ENCODE data around the gene SLC25A11. TPM values are rescaled to one million over a fixed set of nuclear protein-coding genes. Genes with fewer than 3 reads are reported as not detected.
A peak's percentile ranks its signal among the peaks of the same experiment; 100 is the strongest.

Gene SLC25A11
- total RNA-seq, 4 donors from 2014 or later, result 62.4 to 120 (median 83.9) TPM

DNA sequence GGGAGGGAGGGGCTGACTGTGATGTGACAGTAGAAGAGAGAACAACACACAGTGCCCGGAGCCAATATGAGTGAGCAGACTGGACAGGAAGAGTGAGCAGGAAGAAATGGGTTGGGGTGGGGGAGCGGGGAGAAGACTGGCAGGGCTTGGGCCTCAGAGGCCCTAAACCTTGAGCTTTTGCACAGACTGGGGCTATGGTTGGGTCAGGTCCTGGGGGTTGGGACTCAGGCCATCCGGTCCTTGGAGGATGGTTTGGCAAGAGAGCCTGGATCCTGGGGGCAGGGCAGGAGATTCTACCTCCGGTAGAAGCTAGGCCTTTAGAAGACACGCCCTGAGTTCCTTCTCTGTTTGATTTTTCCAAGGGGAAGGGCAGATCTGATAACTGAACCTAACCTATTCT lies 46.6 kb upstream of the SLC25A11 start:
- H3K27ac ChIP-seq, result peak overlapping the region; percentile 93 to 97 (median 94)
- H3K4me1 ChIP-seq, result peaks cover 13 to 28% (median 27%) of the 10 kb centered on the region in 4 donors
- TF ChIP-seq POLR2A (IDR thresholded peaks at IDR 0.05), result no peak
- TF ChIP-seq EP300 (IDR thresholded peaks at IDR 0.05; ENCODE audit: low read depth), result no peak
- TF ChIP-seq, protein P1, sequence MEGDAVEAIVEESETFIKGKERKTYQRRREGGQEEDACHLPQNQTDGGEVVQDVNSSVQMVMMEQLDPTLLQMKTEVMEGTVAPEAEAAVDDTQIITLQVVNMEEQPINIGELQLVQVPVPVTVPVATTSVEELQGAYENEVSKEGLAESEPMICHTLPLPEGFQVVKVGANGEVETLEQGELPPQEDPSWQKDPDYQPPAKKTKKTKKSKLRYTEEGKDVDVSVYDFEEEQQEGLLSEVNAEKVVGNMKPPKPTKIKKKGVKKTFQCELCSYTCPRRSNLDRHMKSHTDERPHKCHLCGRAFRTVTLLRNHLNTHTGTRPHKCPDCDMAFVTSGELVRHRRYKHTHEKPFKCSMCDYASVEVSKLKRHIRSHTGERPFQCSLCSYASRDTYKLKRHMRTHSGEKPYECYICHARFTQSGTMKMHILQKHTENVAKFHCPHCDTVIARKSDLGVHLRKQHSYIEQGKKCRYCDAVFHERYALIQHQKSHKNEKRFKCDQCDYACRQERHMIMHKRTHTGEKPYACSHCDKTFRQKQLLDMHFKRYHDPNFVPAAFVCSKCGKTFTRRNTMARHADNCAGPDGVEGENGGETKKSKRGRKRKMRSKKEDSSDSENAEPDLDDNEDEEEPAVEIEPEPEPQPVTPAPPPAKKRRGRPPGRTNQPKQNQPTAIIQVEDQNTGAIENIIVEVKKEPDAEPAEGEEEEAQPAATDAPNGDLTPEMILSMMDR (IDR thresholded peaks at IDR 0.05), result no peak
- no peak for TF ChIP-seq POLR2AphosphoS5 (IDR thresholded peaks at IDR 0.05)
- DNase-seq, result peak; percentile 37
- no peaks in the 10 kb centered on the region for H3K36me3 ChIP-seq
- 20% methylated on average over 5 of the region's 5 CpGs; no CpG with 5 or more reads in 1 of the 2 donors for WGBS, 2 donors (ENCODE audit: low coverage in 1 of 2)
- H3K4me3 ChIP-seq, result peak overlapping the region; percentile 66 to 91 (median 84)
- intact Hi-C loops (cut with DNase I; ENCODE audit: low total_unique reads) (loop anchor here (10.0 kb wide), 1 partner anchor 52 kb away; the partner anchor contains the start of gene GP1BA), in situ Hi-C loops (cut with MboI; ENCODE audit: low pct_ligation_motif_present in 1 of 4, low pct_unique_long_range_greater_than_20kb in 1 of 4, low sequenced_read_pairs in 3 of 4) (loop anchor here in 1 of 4 donors (5.0 kb wide), 1 partner anchor 74 kb away; no protein-coding TSS in a partner anchor)
- H3K27me3 ChIP-seq, result no peaks in the 10 kb centered on the region
- no peaks in the 10 kb centered on the region for H3K9me3 ChIP-seq

DNA sequence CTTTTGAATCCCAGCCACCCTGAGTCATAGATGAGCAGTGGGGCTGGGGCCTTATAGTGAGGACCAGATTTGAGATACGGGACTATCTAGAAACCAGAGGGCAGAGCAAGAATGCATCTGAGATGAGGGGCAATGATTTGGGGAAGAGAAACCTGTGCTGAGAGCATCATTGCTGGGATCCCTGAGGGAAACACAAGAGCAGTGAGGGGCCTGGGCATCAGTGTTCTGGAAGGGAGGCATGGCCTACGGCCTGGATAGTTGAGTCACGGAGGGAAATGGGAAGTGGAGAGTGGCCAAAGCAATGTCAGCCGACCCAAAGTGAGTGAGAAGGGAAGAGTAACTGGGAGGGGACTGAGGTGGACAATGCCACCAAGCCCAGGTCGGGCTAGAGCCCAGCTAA lies 42.5 kb upstream of the SLC25A11 start:
- no peak overlapping the region for H3K4me3 ChIP-seq
- intact Hi-C loops (cut with DNase I; ENCODE audit: low total_unique reads), result loop anchor here (10.0 kb wide), 1 partner anchor 48 kb away; the partner anchor contains the start of gene GP1BA
- WGBS, 2 donors (ENCODE audit: low coverage in 1 of 2), result 56 to 70% methylated on average over 4 to 5 of the region's 5 CpGs
- no peak overlapping the region for H3K27ac ChIP-seq
- TF ChIP-seq POLR2A (IDR thresholded peaks at IDR 0.05) (no peak), EP300 (IDR thresholded peaks at IDR 0.05; ENCODE audit: low read depth) (no peak), POLR2AphosphoS5 (IDR thresholded peaks at IDR 0.05) (no peak)
- TF ChIP-seq, protein P1 (IDR thresholded peaks at IDR 0.05), result no peak
- H3K4me1 ChIP-seq, result peaks cover 6 to 22% (median 14%) of the 10 kb centered on the region in 4 donors
- in situ Hi-C loops (cut with MboI; ENCODE audit: low pct_ligation_motif_present in 1 of 4, low pct_unique_long_range_greater_than_20kb in 1 of 4, low sequenced_read_pairs in 3 of 4), result no loop called here
- H3K9me3 ChIP-seq, result no peaks in the 10 kb centered on the region
- H3K27me3 ChIP-seq, result no peaks in the 10 kb centered on the region
- DNase-seq, result no peak
- H3K36me3 ChIP-seq, result peaks cover 0 to 18% (median 1%) of the 10 kb centered on the region in 4 donors

DNA sequence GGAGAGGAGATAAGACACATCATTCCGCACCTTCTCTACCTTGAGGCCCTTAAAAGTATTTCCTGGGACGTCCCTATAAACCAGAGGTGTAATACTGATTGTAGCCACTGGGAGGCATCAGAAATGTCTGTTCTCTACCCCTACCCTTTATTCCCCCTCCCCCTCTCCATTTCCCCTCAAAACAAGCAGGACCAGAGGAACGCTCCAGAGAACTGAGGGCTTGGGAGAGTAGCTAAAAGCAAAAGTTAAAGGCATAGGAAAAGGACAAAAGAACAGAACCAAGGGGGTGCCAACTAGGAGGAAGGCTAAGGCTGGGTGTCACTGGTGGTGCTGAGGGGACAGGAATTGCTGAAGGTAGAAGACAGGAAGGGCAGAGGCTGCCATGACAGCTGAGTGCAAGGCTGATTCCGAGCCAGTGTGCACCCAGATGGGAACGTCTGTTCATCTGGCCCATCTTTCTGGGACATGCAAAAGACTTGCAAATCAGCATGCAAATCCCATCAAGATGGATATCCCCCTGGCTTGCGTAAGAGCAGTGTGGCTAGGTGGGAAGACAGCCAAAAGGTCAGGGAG lies 40.9 kb upstream of the SLC25A11 start:
- TF ChIP-seq, protein P1 (IDR thresholded peaks at IDR 0.05), result peak; percentile 83 to 90 (median 84)
- TF ChIP-seq POLR2AphosphoS5 (IDR thresholded peaks at IDR 0.05) (no peak), POLR2A (IDR thresholded peaks at IDR 0.05) (no peak), EP300 (IDR thresholded peaks at IDR 0.05; ENCODE audit: low read depth) (no peak)
- peaks cover 0 to 29% (median 5%) of the 10 kb centered on the region in 4 donors for H3K36me3 ChIP-seq
- intact Hi-C loops (cut with DNase I; ENCODE audit: low total_unique reads) (loop anchor here (10.0 kb wide), 1 partner anchor 46 kb away; the partner anchor contains the start of gene GP1BA), in situ Hi-C loops (cut with MboI; ENCODE audit: low pct_ligation_motif_present in 1 of 4, low pct_unique_long_range_greater_than_20kb in 1 of 4, low sequenced_read_pairs in 3 of 4) (no loop called here)
- H3K27me3 ChIP-seq, result no peaks in the 10 kb centered on the region
- H3K9me3 ChIP-seq, result no peaks in the 10 kb centered on the region
- DNase-seq, result no peak
- H3K4me3 ChIP-seq, result no peak overlapping the region
- peaks cover 0 to 11% (median 2%) of the 10 kb centered on the region in 4 donors for H3K4me1 ChIP-seq
- 18 to 43% methylated on average over 4 to 6 of the region's 6 CpGs for WGBS, 2 donors (ENCODE audit: low coverage in 1 of 2)
- H3K27ac ChIP-seq, result no peak overlapping the region

DNA sequence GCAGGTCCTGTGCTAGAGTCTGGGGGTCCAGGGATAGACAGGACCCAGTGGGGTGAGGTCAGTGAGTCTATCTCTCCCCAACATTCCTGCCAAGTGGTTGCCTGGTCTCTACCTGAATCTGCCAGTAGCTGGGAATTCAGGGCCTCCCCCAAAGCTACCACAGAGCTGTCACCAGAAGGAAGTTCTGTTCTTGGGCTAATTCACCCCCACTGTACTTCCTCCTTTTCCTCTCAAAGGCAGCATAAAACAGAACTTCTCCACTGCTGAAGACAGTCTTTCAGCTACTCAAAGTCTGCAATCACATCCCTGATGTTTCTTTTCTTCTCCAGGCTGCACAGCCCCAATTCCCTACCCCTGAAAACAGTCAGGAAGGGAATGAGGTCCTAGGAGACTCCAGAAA lies 38.9 kb upstream of the SLC25A11 start:
- no peak for DNase-seq
- TF ChIP-seq POLR2AphosphoS5 (IDR thresholded peaks at IDR 0.05) (no peak), POLR2A (IDR thresholded peaks at IDR 0.05) (no peak), EP300 (IDR thresholded peaks at IDR 0.05; ENCODE audit: low read depth) (no peak)
- TF ChIP-seq, protein P1 (IDR thresholded peaks at IDR 0.05), result no peak
- Histone ChIP-seq H3K4me3 (no peak overlapping the region), H3K36me3 (peaks cover 0 to 29% (median 10%) of the 10 kb centered on the region in 4 donors), H3K9me3 (no peaks in the 10 kb centered on the region), H3K4me1 (peaks cover 0 to 8% (median 0%) of the 10 kb centered on the region in 4 donors), H3K27ac (no peak overlapping the region), H3K27me3 (no peaks in the 10 kb centered on the region)
- in situ Hi-C loops (cut with MboI; ENCODE audit: low pct_ligation_motif_present in 1 of 4, low pct_unique_long_range_greater_than_20kb in 1 of 4, low sequenced_read_pairs in 3 of 4), result loop anchor here in 1 of 4 donors (10.0 kb wide), 1 partner anchor 64 kb away; no protein-coding TSS in a partner anchor
- intact Hi-C loops (cut with DNase I; ENCODE audit: low total_unique reads), result loop anchor here (10.0 kb wide), 1 partner anchor 86 kb away; no protein-coding TSS in a partner anchor

Measured in transverse colon (tissue), 4 donors.